Measurements from ENCODE around the gene ZDHHC11B.
"Not testable (repeated sequence)": the region's sequence is repeated elsewhere in the genome, so short reads cannot be mapped to it uniquely, and the experiment has no call there.

The ZDHHC11B gene

GRCh38 chr5:783881-784427, 575 bp downstream of the ZDHHC11B start:
- not testable (repeated sequence) for DNase-seq

GRCh38 chr5:783049-783802, 1.3 kb downstream of the ZDHHC11B start:
- DNase-seq = not testable (repeated sequence)

GRCh38 chr5:782356-782755, 2.2 kb downstream of the ZDHHC11B start:
- not testable (repeated sequence) for DNase-seq

GRCh38 chr5:780571-780970, 4.0 kb downstream of the ZDHHC11B start:
- DNase-seq = not testable (repeated sequence)

GRCh38 chr5:778967-779366, 5.6 kb downstream of the ZDHHC11B start:
- DNase-seq = not testable (repeated sequence)

GRCh38 chr5:778421-778820, 6.1 kb downstream of the ZDHHC11B start:
- not testable (repeated sequence) for DNase-seq

GRCh38 chr5:777756-778161, 6.8 kb downstream of the ZDHHC11B start:
- DNase-seq = no peak

- no peak for DNase-seq
These were observed 7.4 kb downstream of the ZDHHC11B start for GRCh38 chr5:776862-777711.

GRCh38 chr5:775961-776861, 8.3 kb downstream of the ZDHHC11B start:
- no peak for DNase-seq

GRCh38 chr5:775595-775960, 9.0 kb downstream of the ZDHHC11B start:
- DNase-seq = not testable (repeated sequence)

- not testable (repeated sequence) for DNase-seq
These were observed 9.5 kb downstream of the ZDHHC11B start for GRCh38 chr5:774854-775505.

GRCh38 chr5:774304-774703, 10.2 kb downstream of the ZDHHC11B start:
- DNase-seq = not testable (repeated sequence)

GRCh38 chr5:773517-774264, 10.8 kb downstream of the ZDHHC11B start:
- no peak for DNase-seq

- DNase-seq = not testable (repeated sequence)
These were observed 11.6 kb downstream of the ZDHHC11B start for GRCh38 chr5:772931-773330.

GRCh38 chr5:772547-772890, 12.0 kb downstream of the ZDHHC11B start:
- DNase-seq = not testable (repeated sequence)

- not testable (repeated sequence) for DNase-seq
These were observed 12.5 kb downstream of the ZDHHC11B start for GRCh38 chr5:771841-772546.

- DNase-seq = not testable (repeated sequence)
These were observed 13.3 kb downstream of the ZDHHC11B start for GRCh38 chr5:771087-771781.

GRCh38 chr5:770585-770984, 13.9 kb downstream of the ZDHHC11B start:
- DNase-seq = not testable (repeated sequence)

GRCh38 chr5:769485-770145, 14.9 kb downstream of the ZDHHC11B start:
- not testable (repeated sequence) for DNase-seq

All from cerebellar nuclear complex (tissue), 1 donor.